GM18508 (cell line): ENCODE results near the gene MYCBPAP.
"Not testable (repeated sequence)": the region's sequence is repeated elsewhere in the genome, so short reads cannot be mapped to it uniquely, and the experiment has no call there.

Experiments used
- ATAC-seq: cut with Tn5 transposase; IDR thresholded peaks from one replicate; pipeline ENCODE4 v1.9.1; 2021; ENCODE audit warnings: moderate number of reproducible peaks; ENCODE audit not compliant: insufficient read depth, unreplicated experiment

The MYCBPAP gene

GRCh38 chr17:50470426-50470825 is 37.8 kb upstream of the MYCBPAP start:
- ATAC-seq, result no peak

- ATAC-seq, result no peak
Observed at GRCh38 chr17:50471009-50471905, 37.0 kb upstream of the MYCBPAP start.

DNA sequence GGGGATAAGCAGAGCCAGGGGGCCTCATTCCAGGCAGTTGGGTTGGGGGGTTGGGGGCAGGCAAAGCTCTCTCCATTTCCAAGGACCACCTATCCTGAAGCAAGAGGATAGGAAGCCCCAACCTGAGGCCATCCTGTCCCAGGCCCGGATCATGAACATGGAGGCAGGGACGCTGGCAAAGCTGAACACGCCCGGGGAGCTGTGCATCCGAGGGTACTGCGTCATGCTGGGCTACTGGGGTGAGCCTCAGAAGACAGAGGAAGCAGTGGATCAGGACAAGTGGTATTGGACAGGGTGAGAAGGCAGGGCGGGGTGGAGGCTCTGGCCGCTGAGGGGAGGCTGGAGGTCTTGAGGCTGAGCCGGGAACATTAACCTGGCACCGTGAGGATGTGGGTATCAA is 36.0 kb upstream of the MYCBPAP start:
- no peak for ATAC-seq

- ATAC-seq, result not testable (repeated sequence)
Observed at GRCh38 chr17:50472761-50473161, 35.5 kb upstream of the MYCBPAP start.

- no peak for ATAC-seq
Observed at GRCh38 chr17:50473901-50474300, 34.3 kb upstream of the MYCBPAP start.

DNA sequence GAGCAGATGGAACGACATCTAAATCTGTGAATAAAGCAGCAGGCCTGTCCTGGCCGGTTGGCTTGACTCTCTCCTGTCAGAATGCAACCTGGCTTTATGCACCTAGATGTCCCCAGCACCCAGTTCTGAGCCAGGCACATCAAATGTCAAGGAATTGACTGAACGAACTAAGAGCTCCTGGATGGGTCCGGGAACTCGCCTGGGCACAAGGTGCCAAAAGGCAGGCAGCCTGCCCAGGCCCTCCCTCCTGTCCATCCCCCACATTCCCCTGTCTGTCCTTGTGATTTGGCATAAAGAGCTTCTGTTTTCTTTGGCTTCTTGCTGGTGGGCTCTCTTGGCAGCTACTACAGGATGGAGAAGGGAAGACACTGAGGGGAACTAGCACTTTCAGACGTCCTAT is 33.7 kb upstream of the MYCBPAP start:
- ATAC-seq, result no peak

DNA sequence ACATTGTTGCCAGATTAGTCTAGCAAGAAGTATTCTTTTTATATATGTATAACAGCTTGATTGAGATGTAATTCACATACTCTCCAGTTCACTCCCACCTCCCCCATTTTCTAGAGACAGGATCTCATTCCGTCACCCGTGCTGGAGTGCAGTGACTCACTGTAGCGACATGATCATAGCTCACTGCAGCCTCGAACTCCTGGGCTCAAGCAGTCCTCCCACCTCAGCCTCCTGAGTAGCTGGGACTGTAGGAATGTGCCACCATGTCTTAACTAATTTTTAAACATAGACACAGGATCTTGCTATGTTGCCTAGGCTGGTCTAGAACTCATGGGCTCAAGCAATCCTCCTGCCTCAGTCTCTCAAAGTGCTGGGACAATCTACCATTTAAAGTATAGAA is 32.9 kb upstream of the MYCBPAP start:
- no peak for ATAC-seq

DNA sequence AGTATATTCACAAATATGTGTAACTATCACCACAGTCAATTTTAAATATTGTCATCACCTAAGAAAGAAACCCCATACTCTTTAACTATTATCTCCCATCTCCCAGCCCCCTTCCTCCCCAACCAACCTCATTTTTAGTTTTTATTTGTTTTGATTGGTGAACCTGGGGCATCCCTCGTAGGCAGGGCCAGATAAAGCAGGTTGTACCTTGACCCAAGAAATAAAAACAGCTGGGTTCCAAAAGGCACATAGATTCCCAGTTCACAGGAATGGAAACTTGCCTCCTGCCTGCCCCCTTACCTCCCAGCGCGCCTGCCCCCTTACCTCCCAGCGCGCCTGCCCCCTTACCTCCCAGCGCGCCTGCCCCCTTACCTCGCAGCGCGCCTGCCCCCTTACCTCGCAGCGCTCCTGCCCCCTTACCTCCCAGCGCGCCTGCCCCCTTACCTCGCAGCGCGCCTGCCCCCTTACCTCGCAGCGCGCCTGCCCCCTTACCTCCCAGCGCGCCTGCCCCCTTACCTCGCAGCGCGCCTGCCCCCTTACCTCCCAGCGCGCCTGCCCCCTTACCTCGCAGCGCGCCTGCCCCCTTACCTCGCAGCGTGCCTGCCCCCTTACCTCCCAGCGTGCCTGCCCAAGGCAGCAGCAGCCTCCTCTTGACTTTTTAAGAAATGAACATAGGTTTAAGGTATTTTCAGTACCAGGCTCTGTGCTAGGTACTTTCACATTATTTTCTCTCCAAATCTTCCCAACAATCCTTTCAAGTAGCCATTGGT is 32.3 kb upstream of the MYCBPAP start:
- ATAC-seq, result not testable (repeated sequence)

GRCh38 chr17:50476545-50477315 is 31.5 kb upstream of the MYCBPAP start:
- ATAC-seq, result no peak

- no peak for ATAC-seq
Observed at GRCh38 chr17:50477976-50478375, 30.3 kb upstream of the MYCBPAP start.

DNA sequence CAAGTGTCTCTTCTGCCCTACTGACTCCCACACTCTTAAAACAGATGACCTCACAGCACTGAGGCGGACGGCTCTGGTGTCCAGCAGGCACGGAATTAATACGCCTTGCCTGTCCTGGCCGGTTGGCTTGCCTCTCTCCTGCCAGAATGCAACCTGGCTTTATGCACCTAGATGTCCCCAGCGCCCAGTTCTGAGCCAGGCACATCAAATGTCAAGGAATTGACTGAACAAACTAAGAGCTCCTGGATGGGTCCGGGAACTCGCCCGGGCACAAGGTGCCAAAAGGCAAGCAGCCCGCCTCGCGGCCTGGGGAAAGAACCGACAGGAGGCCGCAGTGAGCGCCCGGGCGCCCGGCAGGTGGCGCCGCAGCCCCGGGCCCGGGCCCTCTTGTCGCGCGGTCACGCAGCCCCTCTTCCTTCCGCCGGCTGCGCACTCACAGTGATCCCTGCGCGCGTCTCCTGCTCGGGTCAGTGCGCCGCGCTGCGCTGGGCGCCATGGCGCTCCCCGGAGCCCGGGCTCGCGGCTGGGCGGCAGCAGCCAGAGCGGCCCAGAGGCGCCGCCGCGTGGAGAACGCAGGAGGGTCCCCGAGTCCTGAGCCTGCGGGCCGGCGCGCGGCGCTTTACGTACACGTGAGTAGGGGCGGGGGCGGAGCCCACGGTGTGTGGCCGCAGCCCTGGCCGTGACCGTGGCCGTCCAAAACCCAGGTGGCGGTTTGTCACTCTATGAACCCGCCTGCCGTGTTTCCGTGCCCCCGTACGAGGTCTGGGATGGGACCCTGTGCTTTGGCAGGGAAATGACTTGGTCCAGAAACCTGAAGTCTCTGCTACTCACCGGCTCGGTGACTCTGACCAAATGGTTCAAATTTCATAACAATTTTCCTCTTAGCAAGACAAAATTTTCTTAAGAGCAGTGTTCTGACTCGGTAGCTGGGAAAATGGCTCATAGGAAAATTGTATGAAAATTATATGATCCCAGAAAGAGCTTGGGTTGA is 29.6 kb upstream of the MYCBPAP start, which contains the start of gene RSAD1:
TSS of gene RSAD1 (plus strand) at position 470 of the 991 bp plus-strand sequence. CDS start at position 495, 25 bp downstream.
- ATAC-seq, result no peak

DNA sequence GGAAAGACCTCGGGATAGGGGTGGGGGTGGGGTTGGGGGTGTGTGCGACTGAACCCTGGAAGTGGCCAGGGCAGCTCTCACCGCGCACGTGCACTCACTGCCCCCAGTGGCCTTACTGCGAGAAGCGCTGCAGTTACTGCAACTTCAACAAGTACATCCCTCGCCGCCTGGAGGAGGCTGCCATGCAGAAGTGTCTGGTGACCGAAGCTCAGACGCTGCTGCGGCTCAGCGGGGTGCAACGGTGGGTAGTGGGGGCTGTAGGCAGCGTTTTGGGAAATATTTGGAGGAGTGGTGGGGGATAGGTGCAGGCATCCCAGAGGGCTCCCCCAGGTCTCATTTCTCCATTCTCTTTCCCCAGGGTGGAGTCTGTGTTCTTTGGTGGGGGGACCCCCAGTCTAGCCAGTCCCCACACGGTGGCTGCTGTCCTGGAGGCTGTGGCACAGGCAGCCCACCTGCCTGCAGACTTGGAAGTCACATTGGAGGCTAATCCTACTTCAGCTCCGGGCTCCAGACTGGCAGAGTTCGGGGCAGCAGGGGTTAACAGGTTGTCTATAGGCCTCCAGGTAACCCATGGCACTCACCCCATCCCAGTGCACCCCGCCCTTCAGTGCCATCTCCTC is 28.6 kb upstream of the MYCBPAP start:
- ATAC-seq, result no peak

GRCh38 chr17:50480142-50480764 is 28.0 kb upstream of the MYCBPAP start:
- ATAC-seq, result no peak

DNA sequence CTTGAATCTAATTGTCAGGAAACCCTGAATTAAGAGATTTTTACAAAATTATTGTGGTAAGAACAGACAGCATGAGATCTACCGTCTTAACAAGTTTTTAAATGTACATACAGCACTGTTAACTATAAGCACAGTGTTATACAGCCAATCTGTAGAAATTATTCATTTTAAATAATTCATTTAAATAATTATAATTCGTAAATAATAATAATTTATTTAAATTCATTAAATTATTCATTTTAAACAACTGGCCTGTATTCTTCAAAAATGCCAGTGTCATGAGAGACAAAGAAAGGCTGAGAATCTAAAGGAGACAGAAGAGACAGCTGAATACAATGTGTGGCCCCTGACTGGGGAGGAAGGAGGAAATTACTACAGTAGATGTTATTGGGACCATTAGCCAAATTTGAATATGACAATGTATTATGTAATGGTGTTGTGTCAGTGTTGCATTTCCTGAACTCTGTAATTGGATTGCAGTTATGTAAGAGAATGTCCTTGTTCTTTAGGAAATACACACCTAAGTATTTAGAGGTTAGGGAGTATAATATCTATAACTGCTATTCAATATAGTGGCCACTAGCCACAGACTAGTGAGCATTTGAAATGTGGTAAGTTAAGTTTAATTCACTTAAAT is 27.3 kb upstream of the MYCBPAP start:
- ATAC-seq, result no peak

GRCh38 chr17:50481648-50482047 is 26.6 kb upstream of the MYCBPAP start:
- ATAC-seq, result no peak

DNA sequence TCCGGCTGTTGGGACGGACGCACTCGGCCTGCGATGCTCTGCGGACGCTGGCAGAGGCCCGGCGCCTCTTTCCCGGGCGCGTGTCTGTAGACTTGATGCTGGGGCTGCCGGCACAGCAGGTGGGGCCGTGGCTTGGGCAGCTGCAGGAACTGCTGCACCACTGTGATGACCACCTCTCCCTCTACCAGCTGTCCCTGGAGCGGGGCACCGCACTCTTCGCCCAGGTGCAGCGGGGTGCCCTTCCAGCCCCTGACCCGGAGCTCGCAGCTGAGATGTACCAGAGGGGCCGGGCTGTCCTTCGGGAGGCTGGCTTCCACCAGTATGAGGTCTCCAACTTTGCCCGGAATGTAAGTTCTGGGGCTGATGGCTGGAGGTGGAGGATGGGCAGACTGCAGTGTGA is 26.1 kb upstream of the MYCBPAP start:
- ATAC-seq, result no peak

DNA sequence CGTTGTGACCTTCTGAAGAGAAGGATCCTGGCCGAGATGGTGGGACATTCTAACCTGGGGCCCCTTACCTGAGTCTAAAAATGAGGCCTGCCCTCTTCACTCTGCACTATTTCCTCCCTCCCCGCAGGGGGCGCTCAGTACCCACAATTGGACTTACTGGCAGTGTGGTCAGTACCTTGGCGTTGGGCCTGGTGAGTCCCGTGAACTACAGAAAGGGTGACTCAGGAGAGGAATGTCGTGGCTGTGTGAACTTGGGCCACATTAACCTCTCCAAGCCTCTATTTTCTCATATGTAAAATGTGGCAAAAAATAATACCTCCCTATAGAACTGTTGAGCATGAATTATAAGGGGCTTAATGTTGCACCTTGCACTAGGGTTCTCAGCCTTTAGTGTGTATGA is 25.7 kb upstream of the MYCBPAP start:
- no peak for ATAC-seq

GRCh38 chr17:50483266-50483665 is 25.0 kb upstream of the MYCBPAP start:
- ATAC-seq, result no peak
